ENCODE results near the gene EFCAB7. TPM values are rescaled to one million over a fixed set of nuclear protein-coding genes. Genes with fewer than 3 reads are reported as not detected.
A peak's percentile ranks its signal among the peaks of the same experiment; 100 is the strongest.

The EFCAB7 gene
- total RNA-seq, 6 donors from 2014 or later = 2.1 to 20.4 (median 4.7) TPM

DNA sequence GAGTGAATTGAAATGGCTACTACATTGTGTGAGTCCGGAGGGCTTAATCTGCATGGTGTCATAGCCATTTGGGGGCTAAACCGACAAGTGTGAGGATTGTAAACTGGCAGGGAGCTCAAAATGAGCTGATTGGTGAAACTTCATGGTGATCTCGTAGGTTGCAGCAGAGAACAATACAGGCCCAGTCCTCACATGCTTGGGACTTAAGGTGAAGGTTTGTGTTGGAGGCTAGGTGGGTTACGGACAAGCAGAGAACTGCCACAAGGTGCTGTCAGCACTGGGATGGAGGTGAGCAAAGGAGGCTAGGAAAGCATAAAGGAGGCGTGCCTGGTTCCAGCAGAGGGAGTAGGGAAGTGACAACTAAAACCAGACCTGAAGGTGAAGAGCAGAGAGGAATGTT, 79.3 kb downstream of the EFCAB7 start:
- TF ChIP-seq POLR2A (IDR thresholded peaks at IDR 0.05) (no peak), EP300 (IDR thresholded peaks at IDR 0.05) (no peak), POLR2AphosphoS5 (IDR thresholded peaks at IDR 0.05) (no peak)
- TF ChIP-seq, protein P1, sequence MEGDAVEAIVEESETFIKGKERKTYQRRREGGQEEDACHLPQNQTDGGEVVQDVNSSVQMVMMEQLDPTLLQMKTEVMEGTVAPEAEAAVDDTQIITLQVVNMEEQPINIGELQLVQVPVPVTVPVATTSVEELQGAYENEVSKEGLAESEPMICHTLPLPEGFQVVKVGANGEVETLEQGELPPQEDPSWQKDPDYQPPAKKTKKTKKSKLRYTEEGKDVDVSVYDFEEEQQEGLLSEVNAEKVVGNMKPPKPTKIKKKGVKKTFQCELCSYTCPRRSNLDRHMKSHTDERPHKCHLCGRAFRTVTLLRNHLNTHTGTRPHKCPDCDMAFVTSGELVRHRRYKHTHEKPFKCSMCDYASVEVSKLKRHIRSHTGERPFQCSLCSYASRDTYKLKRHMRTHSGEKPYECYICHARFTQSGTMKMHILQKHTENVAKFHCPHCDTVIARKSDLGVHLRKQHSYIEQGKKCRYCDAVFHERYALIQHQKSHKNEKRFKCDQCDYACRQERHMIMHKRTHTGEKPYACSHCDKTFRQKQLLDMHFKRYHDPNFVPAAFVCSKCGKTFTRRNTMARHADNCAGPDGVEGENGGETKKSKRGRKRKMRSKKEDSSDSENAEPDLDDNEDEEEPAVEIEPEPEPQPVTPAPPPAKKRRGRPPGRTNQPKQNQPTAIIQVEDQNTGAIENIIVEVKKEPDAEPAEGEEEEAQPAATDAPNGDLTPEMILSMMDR (IDR thresholded peaks at IDR 0.05) = no peak
- no peaks in the 10 kb centered on the region for H3K27me3 ChIP-seq
- H3K9me3 ChIP-seq = no peaks in the 10 kb centered on the region
- no peak overlapping the region for H3K27ac ChIP-seq
- ATAC-seq (ENCODE audit: low FRiP score in 2 of 2) = no peak
- no peak overlapping the region for H3K4me3 ChIP-seq
- H3K36me3 ChIP-seq = no peaks in the 10 kb centered on the region
- no peak for DNase-seq
- WGBS, 2 donors = 77 to 92% methylated on average over 5 of the region's 5 CpGs
- H3K4me1 ChIP-seq = peaks cover 0 to 5% (median 0%) of the 10 kb centered on the region in 4 donors

DNA sequence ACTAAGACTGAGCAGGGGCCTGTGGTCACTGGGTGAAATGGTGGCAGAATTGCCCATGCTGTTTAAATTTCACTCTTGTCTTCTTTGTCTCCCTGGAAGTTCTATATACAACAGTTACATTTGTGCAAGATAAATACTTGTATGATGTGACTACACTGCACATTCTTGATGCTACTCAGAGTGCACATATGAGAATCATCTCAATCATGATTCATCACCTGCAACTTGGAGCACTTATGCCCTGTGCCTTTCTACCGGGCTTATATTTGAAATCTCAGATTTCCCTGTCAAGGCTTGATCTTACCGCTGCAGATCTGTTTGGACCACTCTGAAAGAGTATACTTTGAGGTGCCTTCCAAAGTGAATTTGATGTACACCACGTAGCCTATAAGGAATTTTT, 80.5 kb downstream of the EFCAB7 start:
- no peaks in the 10 kb centered on the region for H3K27me3 ChIP-seq
- TF ChIP-seq EP300 (IDR thresholded peaks at IDR 0.05) = no peak
- no peak for TF ChIP-seq POLR2AphosphoS5 (IDR thresholded peaks at IDR 0.05)
- TF ChIP-seq, protein P1 (IDR thresholded peaks at IDR 0.05) = no peak
- TF ChIP-seq POLR2A (IDR thresholded peaks at IDR 0.05) = no peak
- H3K27ac ChIP-seq = no peak overlapping the region
- no peak overlapping the region for H3K4me3 ChIP-seq
- H3K36me3 ChIP-seq = no peaks in the 10 kb centered on the region
- ATAC-seq (ENCODE audit: low FRiP score in 2 of 2) (no peak), DNase-seq (no peak)
- peaks cover 0 to 5% (median 0%) of the 10 kb centered on the region in 4 donors for H3K4me1 ChIP-seq
- H3K9me3 ChIP-seq = no peaks in the 10 kb centered on the region
- 97 to 100% methylated on average over 3 of the region's 3 CpGs for WGBS, 2 donors

DNA sequence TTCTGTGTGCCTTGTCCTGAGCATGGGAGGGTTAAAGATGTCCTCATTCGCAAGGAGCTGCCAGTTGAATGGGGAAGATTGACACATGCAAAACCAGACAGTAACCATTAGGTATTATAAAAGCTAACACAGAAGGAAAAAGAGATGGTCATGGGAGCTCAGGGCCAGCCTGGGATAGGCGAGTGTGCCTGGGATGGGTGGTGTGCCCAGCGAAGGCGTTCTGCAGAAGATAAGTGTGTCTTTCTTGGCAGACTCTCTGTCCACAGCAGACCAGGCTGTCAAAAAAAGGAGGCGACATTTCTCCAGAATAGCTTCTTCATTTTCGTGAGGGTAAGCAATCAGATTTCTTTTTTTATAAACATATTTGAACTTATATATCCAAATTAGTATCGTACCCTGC, 84.0 kb downstream of the EFCAB7 start:
- WGBS, 2 donors = 92 to 94% methylated on average over 7 of the region's 7 CpGs
- peaks cover 1 to 20% (median 9%) of the 10 kb centered on the region in 4 donors for H3K4me1 ChIP-seq
- DNase-seq = no peak
- no peaks in the 10 kb centered on the region for H3K27me3 ChIP-seq
- H3K36me3 ChIP-seq = no peaks in the 10 kb centered on the region
- no peak overlapping the region for H3K4me3 ChIP-seq
- ATAC-seq (ENCODE audit: low FRiP score in 2 of 2) = no peak
- TF ChIP-seq EP300 (IDR thresholded peaks at IDR 0.05) (no peak), POLR2A (IDR thresholded peaks at IDR 0.05) (no peak), POLR2AphosphoS5 (IDR thresholded peaks at IDR 0.05) (no peak)
- TF ChIP-seq, protein P1 (IDR thresholded peaks at IDR 0.05) = no peak
- H3K9me3 ChIP-seq = no peaks in the 10 kb centered on the region
- H3K27ac ChIP-seq = no peak overlapping the region

DNA sequence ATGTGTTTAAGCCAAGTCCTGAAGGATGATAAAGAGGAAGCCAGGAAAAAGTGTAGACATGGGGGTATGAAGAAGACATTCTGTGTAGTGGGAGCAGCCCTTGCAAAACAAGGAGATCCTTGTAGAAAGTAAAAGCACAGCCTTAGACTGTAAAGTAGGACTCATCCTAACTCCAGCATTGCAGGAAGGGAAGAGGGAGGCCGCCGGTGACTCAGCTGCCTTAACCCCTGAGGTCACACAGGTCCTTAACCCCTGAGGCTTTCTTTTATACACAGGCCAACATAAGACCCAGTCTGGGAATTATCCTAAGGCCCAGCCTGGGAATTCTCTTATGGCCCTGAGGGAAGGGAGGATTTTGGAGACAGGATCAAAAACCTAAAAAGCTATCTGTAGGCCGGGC, 87.9 kb downstream of the EFCAB7 start:
- peak overlapping the region; percentile 5 to 55 (median 28) for H3K27ac ChIP-seq
- H3K9me3 ChIP-seq = no peaks in the 10 kb centered on the region
- WGBS, 2 donors = 57 to 74% methylated on average over 3 of the region's 3 CpGs
- peaks cover 2 to 30% (median 18%) of the 10 kb centered on the region in 4 donors for H3K4me1 ChIP-seq
- H3K27me3 ChIP-seq = no peaks in the 10 kb centered on the region
- ATAC-seq (ENCODE audit: low FRiP score in 2 of 2) (no peak), DNase-seq (peak in 1 of 2 donors; percentile 40)
- TF ChIP-seq POLR2AphosphoS5 (IDR thresholded peaks at IDR 0.05) = no peak
- TF ChIP-seq, protein P1 (IDR thresholded peaks at IDR 0.05) = no peak
- TF ChIP-seq POLR2A (IDR thresholded peaks at IDR 0.05) = no peak
- TF ChIP-seq EP300 (IDR thresholded peaks at IDR 0.05) = no peak
- H3K4me3 ChIP-seq = no peak overlapping the region
- H3K36me3 ChIP-seq = no peaks in the 10 kb centered on the region

DNA sequence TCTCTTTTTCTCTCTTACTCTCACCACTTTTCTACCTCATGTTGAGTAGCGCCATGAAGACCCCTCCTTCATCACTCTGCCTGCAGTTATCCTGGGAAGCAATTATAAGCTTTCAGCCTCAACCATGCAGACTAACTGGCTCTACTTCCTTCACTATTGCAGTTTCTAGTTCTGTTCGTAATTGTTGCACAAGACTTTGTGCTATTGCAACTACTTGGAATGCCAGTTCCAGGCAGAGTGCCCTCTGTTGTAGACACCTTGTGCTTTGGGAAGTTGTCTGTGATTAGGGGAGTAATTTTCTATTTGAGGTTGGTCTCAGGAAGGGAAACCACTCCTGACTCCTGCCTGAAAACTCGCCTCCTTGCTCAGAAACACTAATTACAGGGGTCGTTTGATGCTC, 89.2 kb downstream of the EFCAB7 start:
- Histone ChIP-seq H3K27me3 (no peaks in the 10 kb centered on the region), H3K36me3 (no peaks in the 10 kb centered on the region), H3K4me3 (no peak overlapping the region), H3K4me1 (peaks cover 2 to 30% (median 18%) of the 10 kb centered on the region in 4 donors), H3K9me3 (no peaks in the 10 kb centered on the region), H3K27ac (peak overlapping the region; percentile 48 to 67 (median 58))
- ATAC-seq (ENCODE audit: low FRiP score in 2 of 2) = no peak
- TF ChIP-seq POLR2AphosphoS5 (IDR thresholded peaks at IDR 0.05) = peak in 1 of 2 donors; percentile 39
- TF ChIP-seq, protein P1 (IDR thresholded peaks at IDR 0.05) = no peak
- 62 to 63% methylated on average over 4 of the region's 4 CpGs for WGBS, 2 donors
- peak in 1 of 2 donors; percentile 67 for DNase-seq
